SIG-M5 treated with dmso at 0.1 percent for 504 hours (cell line): ENCODE results near the gene SLC17A9.
"Not testable (repeated sequence)": the region's sequence is repeated elsewhere in the genome, so short reads cannot be mapped to it uniquely, and the experiment has no call there.

Source experiments
- DNase-seq: peaks from one replicate; lab custom pipeline; 2025; ENCODE audit not compliant: unreplicated experiment; lab: John Stamatoyannopoulos, UW

SLC17A9 gene

DNA sequence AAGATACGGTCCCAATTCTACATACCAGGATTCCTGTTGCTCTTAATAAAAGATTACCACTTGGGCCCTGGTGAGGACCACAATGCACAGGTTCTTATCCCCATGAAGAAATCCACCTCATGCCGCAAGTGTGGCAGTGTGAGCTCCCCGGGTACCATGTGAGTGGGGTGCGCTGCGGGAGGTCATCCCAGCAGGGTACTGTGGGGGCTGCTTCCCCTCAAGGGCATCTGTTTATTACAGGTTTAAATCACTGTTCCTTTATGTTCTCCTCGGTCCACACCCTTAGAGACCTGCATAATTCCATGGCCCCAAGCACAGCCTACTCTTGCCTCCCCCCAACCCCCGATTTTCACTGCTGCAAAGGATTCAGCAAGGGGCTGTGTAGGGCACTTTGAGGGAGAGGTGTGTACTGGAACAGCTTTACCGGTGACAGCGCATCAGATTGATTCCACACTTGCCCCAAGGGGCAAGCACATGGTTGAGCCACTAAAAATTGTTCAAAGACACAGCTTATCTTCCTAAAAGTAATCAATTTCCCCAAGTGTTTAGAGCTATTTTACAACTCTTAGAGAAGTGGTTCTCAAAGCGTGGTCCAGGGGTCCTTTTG is 32.4 kb upstream of the SLC17A9 start:
- DNase-seq: no peak

DNA sequence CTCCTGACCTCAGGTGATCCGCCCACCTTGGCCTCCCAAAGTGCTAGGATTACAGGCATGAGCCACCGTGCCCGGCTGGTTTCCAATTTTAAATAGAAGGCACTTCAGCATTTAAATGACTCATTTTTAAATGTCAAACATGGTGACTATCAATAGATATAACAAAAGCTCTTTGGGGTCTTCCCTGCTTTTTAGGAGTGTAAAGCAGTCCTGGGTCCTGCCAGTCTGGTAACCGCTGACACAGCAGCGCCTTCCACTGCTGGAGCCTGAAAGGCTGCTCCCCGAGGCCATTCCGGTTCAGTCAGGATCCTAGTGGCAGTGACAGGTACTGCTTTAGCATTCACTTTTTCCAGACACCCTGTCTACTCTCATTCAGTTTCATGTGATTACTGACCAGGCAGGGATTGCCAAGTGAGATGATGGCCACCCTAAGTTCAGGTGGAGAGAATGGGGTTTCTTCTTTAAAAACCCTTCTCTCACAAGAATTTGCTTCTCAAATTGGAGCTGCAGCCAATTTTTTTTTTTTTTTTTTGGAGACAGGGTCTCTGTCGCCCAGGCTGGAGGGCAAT is 31.3 kb upstream of the SLC17A9 start:
- DNase-seq: peak; percentile 81

DNA sequence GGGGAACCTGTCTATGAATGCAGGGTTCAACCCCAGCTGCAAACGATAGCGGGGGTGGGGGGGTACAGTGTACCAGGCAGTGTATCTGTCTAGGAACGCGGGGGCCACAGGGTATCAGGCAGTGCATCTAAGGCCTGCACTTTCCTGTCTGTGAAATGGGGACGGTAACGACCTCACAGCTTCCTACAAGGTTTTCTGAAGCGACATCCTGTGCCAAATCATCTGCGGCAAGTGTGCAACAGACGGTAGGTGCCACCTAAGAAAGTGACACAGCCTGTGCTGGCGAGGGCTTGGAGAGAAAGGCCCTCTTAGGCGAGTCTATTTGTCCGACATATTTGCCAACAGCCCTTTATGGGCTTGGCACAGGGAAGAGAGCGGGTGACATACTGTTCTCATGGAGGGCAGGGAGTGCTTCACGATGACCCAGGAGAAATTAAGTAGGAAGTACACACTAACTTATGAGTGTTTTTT is 30.0 kb upstream of the SLC17A9 start:
- no peak for DNase-seq

DNA sequence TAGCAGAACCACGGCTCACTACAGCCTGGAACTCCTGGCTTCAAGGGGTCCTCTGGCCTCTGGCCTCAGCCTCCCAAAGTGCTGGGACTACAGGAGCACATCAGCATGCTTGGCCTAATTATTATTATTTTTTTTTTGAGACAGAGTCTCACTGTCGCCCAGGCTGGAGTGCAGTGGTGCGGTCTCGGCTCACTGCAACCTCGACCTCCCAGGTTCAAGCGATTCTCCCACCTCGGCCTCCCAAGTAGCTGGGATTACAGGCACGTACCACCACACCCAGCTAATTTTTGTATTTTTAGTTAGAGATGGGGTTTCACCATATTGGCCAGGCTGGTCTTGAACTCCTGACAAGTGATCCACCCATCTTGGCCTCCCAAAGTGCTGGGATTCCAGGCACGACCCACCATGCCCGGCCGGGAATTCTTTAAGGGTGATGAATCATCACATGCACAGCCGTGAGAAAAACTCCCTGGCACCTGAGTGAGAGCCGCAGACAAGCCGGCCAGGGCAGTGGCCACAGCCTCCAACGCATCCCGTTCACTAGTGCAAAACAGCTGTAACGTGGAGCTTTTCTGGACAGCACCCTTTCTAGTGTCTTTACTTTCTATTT is 29.3 kb upstream of the SLC17A9 start:
- not testable (repeated sequence) for DNase-seq

DNA sequence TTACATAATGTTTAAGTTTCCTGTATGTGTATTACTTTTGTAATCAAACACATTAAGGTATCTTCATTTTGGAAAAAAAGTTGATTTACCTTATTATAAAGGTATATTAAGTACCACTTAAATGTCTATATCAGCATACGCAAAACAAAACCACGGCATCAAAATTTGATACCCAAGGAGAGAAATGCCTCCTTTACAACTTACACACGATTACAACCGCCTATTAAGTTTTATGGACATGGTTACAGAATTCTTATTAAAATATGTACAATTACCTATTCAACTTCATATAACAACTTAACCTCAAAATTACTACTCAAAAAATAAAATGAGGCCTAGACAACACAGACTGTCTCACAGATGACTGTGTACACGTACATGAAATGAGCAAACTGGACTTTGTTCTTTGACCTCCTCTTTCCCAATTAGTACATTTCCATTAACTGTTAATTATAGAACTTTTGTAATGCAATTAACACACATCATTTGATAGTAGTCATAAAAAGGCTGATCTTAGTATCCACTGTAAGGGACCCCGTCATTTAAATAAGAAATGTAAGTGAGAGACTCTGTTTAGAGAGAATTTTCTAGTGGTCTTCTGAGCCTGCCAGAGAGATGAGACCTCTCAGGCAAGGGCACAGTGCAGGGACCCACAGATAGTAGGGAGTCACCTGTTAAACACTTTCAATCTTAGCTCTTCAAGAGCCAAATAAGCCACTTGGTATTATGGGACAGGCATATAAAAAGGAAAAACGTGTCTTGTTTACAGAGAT is 28.7 kb upstream of the SLC17A9 start:
- DNase-seq: no peak

- DNase-seq: peak; percentile 70
Measured at GRCh38 chr20:62924442-62925075, 27.9 kb upstream of the SLC17A9 start.

GRCh38 chr20:62925076-62925419 is 27.5 kb upstream of the SLC17A9 start:
- DNase-seq: no peak

- DNase-seq: no peak
Measured at GRCh38 chr20:62925420-62926228, 26.9 kb upstream of the SLC17A9 start.

- peak; percentile 89 for DNase-seq
Measured at GRCh38 chr20:62926229-62927127, 26.0 kb upstream of the SLC17A9 start, which contains the start of gene DIDO1. DIDO1 (minus strand) TSS chr20:62926505.

DNA sequence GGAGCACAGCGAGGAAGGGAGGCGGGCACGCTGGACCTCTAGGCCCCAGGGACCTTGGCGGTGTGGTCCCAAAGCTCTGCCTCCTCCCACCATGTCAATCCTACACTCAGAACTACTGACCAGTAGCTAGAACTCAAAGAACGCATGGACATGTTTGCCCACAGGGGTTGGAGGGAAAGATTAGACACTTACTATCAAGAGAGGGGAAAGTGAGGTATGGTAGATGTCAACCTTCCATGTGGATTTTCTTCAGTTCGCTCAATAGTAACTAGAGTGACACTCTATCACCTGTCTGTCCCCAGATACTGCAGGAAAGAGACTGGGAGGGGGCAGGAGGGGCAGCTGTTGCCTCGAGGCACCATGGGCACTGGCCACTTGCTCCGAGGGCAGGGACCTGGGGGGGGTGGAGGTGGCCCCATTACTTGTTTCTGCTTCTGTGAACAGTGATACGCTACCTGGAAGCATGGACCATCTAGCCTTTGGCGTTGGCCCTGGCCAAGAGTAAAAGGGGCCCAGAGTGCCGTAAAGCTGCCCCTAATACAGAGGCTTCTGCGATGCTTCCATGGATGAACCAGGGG is 25.3 kb upstream of the SLC17A9 start:
- DNase-seq: no peak

DNA sequence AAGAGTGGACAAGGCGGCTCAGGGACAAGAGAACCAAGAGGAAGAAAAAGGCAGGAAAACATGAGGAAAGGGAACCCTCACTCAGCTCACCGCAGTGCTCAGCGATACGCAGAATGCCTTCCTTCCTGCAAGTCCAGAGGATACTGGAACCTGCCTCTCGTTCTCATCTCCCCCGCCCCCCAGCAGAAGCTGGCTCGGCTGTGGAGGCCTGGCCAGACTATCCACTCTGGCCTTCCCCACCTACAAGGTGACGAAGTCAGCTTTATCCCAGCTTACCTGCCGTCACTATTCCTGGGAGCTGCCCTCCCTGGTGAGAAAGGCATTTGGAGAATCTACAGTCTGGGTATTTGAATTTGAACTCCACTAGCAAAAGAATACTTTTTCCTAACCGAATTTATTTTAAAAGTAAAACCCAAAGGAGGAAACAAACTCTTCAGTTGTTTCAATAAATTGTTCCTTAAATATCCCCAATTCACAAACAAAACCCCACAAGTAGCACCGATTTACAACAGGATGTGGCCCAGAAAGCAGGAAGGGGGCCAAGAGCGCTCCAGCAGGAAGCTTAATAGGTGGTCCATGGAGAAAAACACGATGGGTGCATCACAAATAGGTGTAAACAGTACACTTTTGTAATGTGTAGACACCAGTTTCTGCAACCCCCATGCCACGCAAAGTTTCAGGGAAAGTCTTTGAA is 24.1 kb upstream of the SLC17A9 start:
- DNase-seq: no peak

DNA sequence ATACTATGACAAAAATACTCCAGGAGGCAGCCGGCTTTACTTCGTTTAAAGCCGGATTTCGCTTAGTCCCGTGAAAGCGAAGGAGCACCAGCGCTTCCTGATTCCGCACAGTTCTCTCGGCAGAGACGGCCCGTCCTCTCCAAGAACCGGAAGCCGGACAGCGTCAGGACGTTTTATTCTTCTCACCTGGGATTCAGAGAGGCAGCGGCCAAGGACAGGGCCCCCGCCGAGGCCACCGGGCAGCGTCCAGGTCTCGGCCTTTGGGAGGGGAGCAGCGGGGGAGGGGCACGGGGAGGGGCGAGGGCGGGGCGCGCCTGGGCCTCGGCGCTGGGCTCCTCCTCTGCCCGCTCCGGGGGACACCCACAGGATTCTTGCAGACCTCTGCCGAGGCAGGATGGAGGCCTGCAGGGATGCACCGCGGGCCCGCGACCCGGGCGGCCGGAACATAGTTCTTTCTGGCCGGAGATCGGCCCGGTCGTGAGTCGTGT is 23.4 kb upstream of the SLC17A9 start:
- DNase-seq: no peak

DNA sequence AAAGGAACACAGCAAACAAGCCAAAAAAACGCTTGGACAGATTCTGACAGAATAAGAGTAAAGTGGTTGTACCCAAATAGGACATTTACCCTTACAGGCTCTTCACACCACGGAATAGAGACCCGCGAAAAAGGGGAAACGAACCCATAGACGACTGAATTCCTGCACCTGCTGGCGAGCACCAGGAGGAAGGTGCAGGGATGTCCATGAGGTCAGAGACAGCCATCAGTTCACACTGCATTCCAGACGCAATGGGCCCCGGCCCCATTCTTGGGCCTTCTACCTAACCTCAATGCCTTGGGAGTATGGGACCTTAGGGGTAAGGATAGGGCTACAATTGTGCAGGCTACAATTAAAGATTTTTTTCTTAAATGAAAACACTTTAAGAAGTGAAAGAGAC is 21.0 kb upstream of the SLC17A9 start:
- no peak for DNase-seq

GRCh38 chr20:62933966-62934365 is 18.5 kb upstream of the SLC17A9 start:
- DNase-seq: no peak

GRCh38 chr20:62935204-62935967 is 17.1 kb upstream of the SLC17A9 start:
- DNase-seq: no peak

- no peak for DNase-seq
Measured at GRCh38 chr20:62935968-62936585, 16.4 kb upstream of the SLC17A9 start.
